K562 treated with DMSO at 1 percent for 12 hours (cell line): ENCODE measurements around the gene EFNB3. TPM values are rescaled to one million over a fixed set of nuclear protein-coding genes. Genes with fewer than 3 reads are reported as not detected.

ENCODE experiments used
- total RNA-seq: library from RNA; unstranded; fragments of 300-600 nt; gene quantifications from 2 replicates; pipeline ENCODE4 v1.2.3, GENCODE V29; 2022; ENCODE audit not compliant: insufficient read depth

Gene EFNB3, protein sequence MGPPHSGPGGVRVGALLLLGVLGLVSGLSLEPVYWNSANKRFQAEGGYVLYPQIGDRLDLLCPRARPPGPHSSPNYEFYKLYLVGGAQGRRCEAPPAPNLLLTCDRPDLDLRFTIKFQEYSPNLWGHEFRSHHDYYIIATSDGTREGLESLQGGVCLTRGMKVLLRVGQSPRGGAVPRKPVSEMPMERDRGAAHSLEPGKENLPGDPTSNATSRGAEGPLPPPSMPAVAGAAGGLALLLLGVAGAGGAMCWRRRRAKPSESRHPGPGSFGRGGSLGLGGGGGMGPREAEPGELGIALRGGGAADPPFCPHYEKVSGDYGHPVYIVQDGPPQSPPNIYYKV
- not detected in 2 replicates for total RNA-seq

DNA sequence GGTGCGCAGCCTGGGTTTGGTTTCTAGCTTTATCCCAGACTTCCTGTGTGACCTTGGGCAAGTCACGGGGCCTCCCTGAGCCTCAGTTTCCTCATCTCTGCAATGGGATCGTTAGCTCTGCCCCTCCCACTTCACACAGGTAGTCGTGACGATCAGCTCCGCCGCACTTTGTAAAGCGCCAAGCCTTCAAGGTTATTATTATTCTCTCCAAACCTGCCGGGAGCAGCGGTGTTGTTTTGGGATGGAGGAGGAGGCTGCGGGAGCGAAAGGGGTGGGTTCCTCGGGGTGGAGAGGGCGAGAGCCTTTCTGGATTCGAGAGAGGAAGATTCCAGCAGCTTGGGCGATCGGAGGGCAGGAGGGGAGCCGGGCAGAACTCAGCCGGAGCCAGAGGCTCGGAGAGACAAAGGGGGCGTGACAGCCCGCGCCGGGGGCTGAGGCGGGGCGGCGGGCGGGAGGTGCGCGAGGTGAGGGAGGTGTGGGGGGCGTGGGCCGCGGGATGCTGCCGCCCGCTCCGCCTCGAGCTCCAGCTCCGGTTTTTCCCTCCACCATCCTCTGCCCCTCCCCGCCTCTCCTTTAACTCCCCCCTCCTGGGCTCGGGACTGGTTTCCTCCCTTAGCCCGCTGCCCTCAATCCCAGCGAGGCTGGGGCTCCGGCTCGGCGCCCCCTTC lies at the start of gene EFNB3:
EFNB3 (plus strand) TSS at position 602 of the 668 bp plus-strand sequence. CDS start 397 bp downstream, outside the sequence.

DNA sequence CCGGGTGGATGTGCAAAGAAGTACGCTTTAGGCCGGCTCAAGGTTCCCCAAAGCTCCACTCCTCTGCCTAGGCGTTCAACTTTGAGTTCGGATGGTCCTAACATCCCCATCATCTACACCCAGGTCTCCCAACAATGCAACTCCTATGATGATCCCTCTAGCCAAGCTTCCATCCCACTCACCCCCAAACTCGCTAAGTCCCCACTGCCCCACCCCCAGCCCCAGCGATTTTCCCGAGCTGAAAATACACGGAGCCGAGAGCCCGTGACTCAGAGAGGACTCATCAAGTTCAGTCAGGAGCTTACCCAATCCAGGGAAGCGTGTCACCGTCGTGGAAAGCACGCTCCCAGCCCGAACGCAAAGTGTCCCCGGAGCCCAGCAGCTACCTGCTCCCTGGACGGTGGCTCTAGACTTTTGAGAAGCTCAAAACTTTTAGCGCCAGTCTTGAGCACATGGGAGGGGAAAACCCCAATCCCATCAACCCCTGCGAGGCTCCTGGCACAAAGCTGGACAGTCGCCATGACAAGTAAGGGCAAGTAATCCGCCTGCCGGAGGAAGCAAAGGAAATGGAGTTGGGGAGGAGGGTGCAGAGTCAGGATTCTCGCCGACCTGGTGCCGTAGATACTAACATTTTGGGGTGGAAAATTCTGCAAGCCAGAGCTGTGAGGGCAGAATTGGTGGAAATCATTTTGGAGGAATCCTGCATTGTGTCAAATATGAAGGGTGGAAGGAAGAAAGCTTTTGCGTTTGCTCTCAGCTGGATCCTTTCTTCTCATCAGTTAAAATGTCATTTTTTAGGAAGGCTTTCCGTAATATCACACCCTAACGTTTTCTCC lies 17.7 kb upstream of the EFNB3 start, which contains the start of gene TP53:
TP53 (minus strand) TSS at position 419 of the 836 bp plus-strand sequence. CDS start 10,896 bp downstream, outside the sequence.

DNA sequence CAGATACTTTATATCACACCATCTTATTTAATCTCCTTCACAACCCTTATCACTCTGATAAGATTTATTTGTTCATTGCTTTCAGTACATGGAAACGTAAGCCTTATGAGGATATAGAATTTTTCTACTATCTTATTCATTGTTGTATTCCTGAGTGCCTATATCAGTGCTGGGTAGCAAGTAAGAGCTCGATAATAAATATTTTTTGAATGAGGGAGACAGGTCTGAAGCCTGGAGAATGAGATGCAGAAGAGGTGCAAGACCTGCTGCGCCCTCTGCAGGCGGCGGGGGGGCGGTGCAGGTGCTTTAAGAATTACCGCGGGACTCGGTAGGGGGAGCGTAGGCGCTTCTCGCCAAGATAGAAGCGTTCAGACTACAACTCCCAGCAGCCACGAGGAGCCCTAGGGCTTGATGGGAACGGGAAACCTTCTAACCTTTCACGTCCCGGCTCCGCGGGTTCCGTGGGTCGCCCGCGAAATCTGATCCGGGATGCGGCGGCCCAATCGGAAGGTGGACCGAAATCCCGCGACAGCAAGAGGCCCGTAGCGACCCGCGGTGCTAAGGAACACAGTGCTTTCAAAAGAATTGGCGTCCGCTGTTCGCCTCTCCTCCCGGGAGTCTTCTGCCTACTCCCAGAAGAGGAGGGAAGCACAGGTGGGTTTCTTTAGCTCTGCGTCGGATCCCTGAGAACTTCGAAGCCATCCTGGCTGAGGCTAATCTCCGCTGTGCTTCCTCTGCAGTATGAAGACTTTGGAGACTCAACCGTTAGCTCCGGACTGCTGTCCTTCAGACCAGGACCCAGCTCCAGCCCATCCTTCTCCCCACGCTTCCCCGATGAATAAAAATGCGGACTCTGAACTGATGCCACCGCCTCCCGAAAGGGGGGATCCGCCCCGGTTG lies 16.8 kb upstream of the EFNB3 start, which contains the start of gene WRAP53:
WRAP53 (plus strand) TSS at position 570 of the 900 bp plus-strand sequence; CDS start at position 742, 172 bp downstream.

DNA sequence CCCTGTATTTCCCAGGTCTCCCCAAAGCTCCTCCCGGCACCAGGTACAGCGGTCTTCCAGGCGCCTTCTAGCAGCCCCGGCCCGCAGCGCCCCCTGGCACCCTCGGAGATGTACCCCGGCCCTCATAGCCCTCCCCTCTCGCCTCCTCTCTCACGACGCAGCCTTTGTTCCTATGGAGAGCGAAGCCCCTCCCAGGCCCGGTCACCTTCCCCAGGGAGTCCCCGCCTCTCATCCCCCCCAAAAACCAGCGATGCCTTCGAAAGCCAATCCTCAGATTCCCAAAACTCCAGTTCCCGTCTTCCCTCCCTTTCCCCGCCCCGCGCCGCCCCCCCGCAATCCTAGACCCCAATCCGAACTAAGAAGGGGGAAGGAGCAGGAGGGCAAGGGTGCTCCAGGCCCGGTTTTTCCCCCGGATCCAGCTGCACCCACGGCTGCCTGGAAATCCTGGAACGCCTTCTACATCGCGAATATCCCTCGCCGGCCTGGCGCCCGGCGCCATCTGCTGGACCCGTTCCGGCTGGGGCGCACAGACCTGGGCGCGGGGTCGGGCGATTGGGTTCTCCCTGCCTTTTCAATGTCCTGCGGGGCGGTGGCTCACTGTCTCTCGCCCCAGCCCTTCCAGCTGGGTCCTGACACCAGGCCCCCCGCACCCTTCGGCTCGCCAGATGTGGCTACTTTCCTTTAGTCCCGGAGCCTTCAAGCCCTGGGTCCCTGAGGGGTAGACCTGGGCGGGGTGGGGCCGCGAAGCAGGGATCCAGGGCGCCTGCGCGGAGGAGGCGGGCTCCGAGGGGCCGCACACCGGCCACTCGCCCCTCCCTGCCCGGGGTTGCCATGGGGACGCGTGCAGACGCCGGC lies 12.1 kb downstream of the EFNB3 start, which contains the start of gene DNAH2:
DNAH2 (plus strand) TSS at position 844 of the 855 bp plus-strand sequence. CDS start 1,991 bp downstream, outside the sequence.

Other genes with a start within 250 kb of the EFNB3 start
- 1.2 and 5.1 TPM in 2 replicates for gene ZBTB4, start 225.6 kb upstream of the EFNB3 start, total RNA-seq
- gene SLC35G6, start 223.8 kb upstream of the EFNB3 start, total RNA-seq = not detected in 2 replicates
- 19.1 and 87.4 TPM in 2 replicates for gene POLR2A, start 220.8 kb upstream of the EFNB3 start, total RNA-seq
- gene TNFSF12, start 156.1 kb upstream of the EFNB3 start, total RNA-seq = 0.73 TPM in 1 of 2 replicates, not detected in the other
- 2.0 TPM in 1 of 2 replicates, not detected in the other for gene TNFSF13, start 146.5 kb upstream of the EFNB3 start, total RNA-seq
- gene SENP3, start 143.3 kb upstream of the EFNB3 start, total RNA-seq = 34.6 and 35.9 TPM in 2 replicates
- gene CD68, start 125.6 kb upstream of the EFNB3 start, total RNA-seq = 29.0 and 33.7 TPM in 2 replicates
- 58.4 and 59.6 TPM in 2 replicates for gene MPDU1, start 121.3 kb upstream of the EFNB3 start, total RNA-seq
- 2.3 and 5.6 TPM in 2 replicates for gene SOX15, start 115.1 kb upstream of the EFNB3 start, total RNA-seq
- gene FXR2, start 90.3 kb upstream of the EFNB3 start, total RNA-seq = 43.7 and 60.0 TPM in 2 replicates
- 61.5 and 61.6 TPM in 2 replicates for gene SAT2, start 77.4 kb upstream of the EFNB3 start, total RNA-seq
- gene SHBG, start 75.1 kb upstream of the EFNB3 start, total RNA-seq = not detected in 2 replicates
- 1.7 and 4.2 TPM in 2 replicates for gene ATP1B2, start 54.3 kb upstream of the EFNB3 start, total RNA-seq
- gene TP53, start 17.7 kb upstream of the EFNB3 start, total RNA-seq = 5.9 and 6.0 TPM in 2 replicates
- 40.5 and 46.5 TPM in 2 replicates for gene WRAP53, start 16.7 kb upstream of the EFNB3 start, total RNA-seq
- not detected in 2 replicates for gene DNAH2, start 12.5 kb downstream of the EFNB3 start, total RNA-seq
- 4.7 and 22.0 TPM in 2 replicates for gene KDM6B, start 129.0 kb downstream of the EFNB3 start, total RNA-seq
- gene TMEM88, start 149.9 kb downstream of the EFNB3 start, total RNA-seq = 2.8 TPM in 1 of 2 replicates, not detected in the other
- gene NAA38, start 152.4 kb downstream of the EFNB3 start, total RNA-seq = 49.9 and 82.9 TPM in 2 replicates
- gene CYB5D1, start 152.8 kb downstream of the EFNB3 start, total RNA-seq = 0.70 and 2.5 TPM in 2 replicates
- gene CHD3, start 183.6 kb downstream of the EFNB3 start, total RNA-seq = 12.4 and 22.4 TPM in 2 replicates
- 0.31 and 1.5 TPM in 2 replicates for gene RNF227, start 211.1 kb downstream of the EFNB3 start, total RNA-seq
- 1.4 and 2.1 TPM in 2 replicates for gene KCNAB3, start 224.7 kb downstream of the EFNB3 start, total RNA-seq
- gene TRAPPC1, start 226.7 kb downstream of the EFNB3 start, total RNA-seq = 125 and 136 TPM in 2 replicates
- gene CNTROB, start 227.0 kb downstream of the EFNB3 start, total RNA-seq = 21.9 and 37.3 TPM in 2 replicates